GM20431 (cell line): ENCODE measurements around the gene WFDC1.

Experiments used
- in situ Hi-C: fragments of 300-500 bp; cut with MseI, MboI; formaldehyde crosslinking; loops from one replicate; pipeline ENCODE4 v1.15.0; 2020; ENCODE audit warnings: low sequenced_read_pairs; ENCODE audit not compliant: unreplicated experiment

The WFDC1 gene

DNA sequence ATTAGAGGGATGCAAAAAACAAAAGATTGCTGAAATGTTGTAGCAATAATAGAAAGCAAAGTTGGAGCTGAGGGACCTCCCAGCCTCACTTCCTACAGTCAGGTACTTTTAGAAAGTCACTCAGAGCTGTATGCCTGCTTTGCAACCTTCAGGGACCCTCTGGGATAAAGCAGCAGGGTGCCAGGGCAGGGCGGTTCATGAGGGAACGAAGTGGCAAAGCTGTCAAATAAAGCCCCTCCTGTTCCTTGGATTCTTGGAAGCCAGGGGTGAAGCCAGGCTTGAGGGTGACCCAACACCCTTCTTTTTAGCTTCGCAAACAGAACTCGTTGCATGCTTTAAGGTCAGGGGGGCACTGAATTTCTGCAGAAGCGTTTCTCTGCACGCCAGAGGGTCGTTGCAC is 74.4 kb downstream of the WFDC1 start:
- in situ Hi-C loops, result no loop called here

DNA sequence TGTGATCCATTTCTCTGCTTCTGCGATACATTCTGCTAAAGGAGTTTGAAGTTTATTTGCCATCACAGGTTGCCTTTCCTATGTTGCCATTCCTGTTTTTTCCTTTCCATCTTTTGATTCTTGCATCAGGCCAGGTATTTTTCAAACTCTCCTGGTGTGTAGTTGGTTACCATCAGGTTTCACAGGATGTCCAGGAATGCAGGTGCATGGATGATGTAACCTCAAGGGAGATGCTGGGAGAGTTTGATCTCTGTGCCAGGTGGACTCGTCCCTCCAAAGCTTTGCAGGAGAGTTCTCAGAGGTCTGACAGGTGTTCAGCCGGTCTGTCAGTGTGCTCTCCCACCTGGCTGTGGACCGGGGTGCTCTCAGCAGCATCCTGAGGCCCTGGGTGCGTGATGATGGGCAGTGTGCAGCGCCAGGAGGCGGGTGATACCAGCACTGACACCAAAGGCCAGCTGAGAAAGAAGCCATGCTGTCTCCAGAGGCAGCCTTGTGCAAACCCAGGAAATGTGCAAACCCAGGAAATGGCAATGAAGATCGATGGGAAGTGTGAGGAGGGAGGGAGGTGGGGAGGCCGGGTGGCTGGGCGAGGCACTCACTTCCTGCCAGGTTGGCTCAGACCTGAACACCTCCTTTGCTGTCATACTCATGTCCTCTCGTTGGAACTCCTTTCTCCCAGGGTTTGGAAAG is 75.4 kb downstream of the WFDC1 start:
- in situ Hi-C loops, result no loop called here

DNA sequence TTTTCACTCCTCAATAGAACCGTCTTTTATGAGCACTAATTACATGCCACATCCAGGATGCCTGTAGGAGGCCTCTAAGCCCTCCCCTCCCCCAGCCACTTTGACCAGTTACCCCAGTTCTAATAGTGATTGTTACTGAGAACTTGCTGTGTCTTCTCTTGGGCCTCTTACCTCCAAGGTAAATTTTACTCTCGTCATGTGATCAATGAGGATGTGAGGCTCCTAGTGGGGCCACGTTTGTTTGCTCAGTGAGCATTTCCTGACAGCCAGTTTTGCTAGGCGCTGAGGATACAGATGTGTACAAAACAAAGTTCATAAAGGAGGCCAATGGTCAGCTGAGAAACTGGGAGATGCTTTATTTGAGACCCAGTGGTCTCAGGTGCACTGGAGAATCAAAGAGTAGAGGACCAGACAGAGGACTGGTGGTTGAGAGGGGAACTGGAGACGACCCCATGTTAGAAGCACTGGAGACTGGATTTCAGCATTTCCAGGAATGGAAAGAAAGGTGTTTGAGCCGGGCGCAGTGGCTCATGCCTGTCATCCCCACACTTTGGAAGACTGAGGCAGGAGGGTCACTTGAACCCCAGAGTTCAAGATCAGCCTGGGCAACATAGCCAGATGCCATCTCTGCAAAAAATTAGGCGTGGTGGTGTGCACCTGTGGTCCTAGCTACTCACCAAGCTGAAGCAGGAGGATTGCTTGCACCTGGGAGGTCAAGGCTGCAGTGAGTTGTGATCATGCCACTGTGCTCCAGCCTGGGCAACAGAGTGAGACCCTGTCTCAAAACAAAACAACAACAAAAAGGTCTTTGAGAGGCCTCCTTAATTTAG is 76.3 kb downstream of the WFDC1 start:
- in situ Hi-C loops, result no loop called here

DNA sequence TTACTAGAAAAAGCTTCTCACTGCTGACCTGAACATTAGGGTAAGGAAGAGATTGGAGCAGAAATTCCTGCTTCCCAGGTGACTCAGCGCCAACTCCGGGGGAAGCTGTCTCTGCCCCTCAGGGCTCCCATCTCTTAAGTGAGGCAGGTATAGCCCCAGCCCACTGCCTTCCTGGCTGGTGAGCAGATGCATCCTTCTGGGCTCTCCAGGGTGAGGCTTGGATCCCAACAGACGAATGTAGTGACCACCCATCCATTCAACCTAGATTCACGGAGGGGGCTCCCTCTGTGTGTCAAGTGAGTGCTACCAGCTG is 76.8 kb downstream of the WFDC1 start:
- in situ Hi-C loops, result no loop called here

DNA sequence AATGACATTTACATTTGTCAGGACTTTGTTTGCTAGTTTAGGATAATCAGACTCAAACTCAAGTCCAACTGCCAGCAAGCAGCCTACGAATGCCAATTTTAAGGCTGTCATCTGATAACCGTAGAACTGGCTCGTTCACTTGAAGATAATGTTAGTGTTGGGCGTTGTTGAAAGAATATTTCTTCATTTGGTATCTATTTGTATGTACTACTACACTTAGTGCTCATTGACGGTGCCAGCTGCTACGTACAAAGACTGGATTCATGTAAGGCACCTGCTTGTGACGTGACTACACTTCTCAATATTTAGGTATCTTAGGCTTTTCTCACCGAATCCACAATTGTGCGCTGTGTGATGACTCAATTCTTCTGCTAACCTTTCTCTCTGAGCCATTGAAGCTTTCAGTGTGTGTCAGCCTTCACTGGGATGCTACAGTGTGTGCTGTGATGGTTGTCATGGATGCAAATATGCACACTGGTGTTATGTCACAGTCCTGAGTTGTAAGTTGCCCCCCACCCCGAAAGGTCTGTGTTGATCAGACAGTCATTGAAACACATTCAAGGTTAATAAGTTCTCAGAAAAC is 79.3 kb downstream of the WFDC1 start:
- in situ Hi-C loops, result no loop called here

DNA sequence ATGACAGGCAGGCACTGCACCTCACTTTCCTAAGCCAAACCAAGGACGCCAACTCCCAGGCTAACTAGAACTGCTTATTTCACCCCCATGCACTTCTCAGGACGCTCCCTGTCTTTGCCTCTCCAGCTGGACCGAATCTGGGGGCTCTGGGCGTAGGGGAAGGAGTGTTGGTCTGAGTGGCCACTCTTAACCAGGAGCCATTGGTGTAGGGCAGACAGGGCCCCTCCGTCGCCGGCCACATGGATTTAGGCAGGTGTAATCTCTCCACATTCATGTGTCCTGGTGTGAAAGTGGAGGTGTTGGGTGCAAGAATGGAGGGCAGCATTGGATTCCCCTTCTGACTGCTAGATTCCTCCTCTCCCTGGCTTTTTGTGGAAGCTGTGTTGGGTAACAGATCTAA is 83.4 kb downstream of the WFDC1 start:
- in situ Hi-C loops, result no loop called here

DNA sequence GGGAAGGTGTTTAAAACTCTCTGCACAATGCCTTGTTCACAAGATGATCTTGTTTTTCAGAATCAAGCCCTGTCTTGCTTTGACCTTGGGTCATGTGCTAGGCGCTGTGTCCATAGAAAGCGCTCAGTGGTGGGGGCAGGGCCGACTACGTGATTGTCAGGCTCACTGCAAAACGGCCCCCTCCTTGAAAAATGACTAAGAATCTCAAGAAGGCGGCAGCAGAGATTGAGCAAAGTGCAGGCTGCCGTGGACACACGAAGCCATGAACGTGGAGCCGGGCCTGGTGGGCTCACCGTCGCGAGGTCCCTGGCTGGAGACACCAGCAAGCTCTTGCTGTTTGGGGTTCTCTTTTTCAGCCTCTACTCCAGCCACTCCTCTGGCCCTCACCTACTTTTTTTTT is 83.9 kb downstream of the WFDC1 start:
- in situ Hi-C loops, result no loop called here

DNA sequence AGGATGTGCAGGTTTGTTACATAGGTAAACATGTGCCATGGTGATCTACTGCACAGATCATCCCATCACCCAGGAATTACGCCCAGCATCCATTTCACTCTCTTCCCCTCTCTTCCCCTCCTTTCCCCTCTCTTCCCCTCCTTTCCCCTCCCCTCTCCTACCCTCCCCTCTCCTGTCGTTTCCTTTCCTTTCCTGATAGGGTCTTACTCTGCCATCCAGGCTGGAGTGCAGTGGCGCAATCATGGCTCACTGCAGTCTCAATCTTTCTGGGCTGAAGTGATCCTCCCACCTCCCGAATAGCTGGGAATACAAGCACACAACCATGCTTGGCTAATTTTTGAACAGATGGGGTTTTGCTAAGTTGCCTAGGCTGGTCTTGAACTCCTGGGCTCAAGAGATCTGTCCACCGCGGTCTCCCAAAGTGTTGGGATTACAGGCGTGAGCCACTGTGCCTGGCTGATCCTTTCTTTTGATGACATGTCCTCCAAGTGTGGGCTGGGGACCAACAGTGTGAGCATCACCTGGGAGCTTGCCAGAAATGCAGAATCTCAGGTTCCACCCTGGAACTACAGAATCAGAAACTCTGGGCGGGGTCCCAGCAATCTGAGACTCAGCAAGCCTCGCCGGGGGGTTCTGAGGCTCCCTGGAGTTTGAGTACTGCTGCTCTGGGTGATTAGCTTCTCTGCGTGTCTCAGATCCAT is 84.5 kb downstream of the WFDC1 start:
- in situ Hi-C loops, result no loop called here
